Natural killer cell treated with Interleukin-12 subunit alpha and Interleukin-12 subunit beta and Interleukin-15 and Interleukin-18, amount 100 ng/mL, for 72 hours (primary cell): ENCODE measurements around the gene PMPCA. TPM values are rescaled to one million over a fixed set of nuclear protein-coding genes. Genes with fewer than 3 reads are reported as not detected.
A peak's percentile ranks its signal among the peaks of the same experiment; 100 is the strongest.

Source experiments
- ATAC-seq, 2 donors: fragments of 150-1000 bp; cut with Tn5 transposase in 1 of 2; sonication (Bioruptor Pico), chemical (Tn5 transposase) in 1 of 2; 2 replicates each; pipeline ENCODE4 v1.10.0; 2021
- DNase-seq: peaks from one replicate; pipeline ENCODE4 v3.0.0; 2022; ENCODE audit warnings: low spot score
- H3K27ac Mint-ChIP-seq, 2 donors: 1 replicate in 1 of 2; 2 replicates in 1 of 2; pipeline ENCODE4 v1.8.0; 2022; ENCODE audit warnings: mixed read lengths in 2 of 2, mild to moderate bottlenecking in 1 of 2, moderate library complexity in 1 of 2
- H3K27me3 Mint-ChIP-seq, 2 donors: 1 replicate in 1 of 2; 2 replicates in 1 of 2; pipeline ENCODE4 v1.8.0; 2022; ENCODE audit warnings: mixed read lengths in 2 of 2
- H3K36me3 Mint-ChIP-seq: one replicate; pipeline ENCODE4 v1.8.0; 2022; ENCODE audit warnings: mixed read lengths
- H3K4me1 Mint-ChIP-seq, 2 donors: 1 replicate in 1 of 2; 2 replicates in 1 of 2; pipeline ENCODE4 v1.8.0; 2022; ENCODE audit warnings: low read depth in 2 of 2, mixed read lengths in 2 of 2, mild to moderate bottlenecking in 1 of 2
- H3K4me3 Mint-ChIP-seq: one replicate; pipeline ENCODE4 v1.8.0; 2022; ENCODE audit warnings: mixed read lengths
- H3K9me3 Mint-ChIP-seq: 2 replicates; pipeline ENCODE4 v1.8.0; 2022; ENCODE audit warnings: mixed read lengths
- total RNA-seq, 2 donors: library from RNA; stranded (reverse); gene quantifications; one replicate each; pipeline ENCODE4 v1.2.3, GENCODE V29; 2022

The PMPCA gene
- total RNA-seq, 2 donors from 2014 or later, result 66.2 to 107 TPM

DNA sequence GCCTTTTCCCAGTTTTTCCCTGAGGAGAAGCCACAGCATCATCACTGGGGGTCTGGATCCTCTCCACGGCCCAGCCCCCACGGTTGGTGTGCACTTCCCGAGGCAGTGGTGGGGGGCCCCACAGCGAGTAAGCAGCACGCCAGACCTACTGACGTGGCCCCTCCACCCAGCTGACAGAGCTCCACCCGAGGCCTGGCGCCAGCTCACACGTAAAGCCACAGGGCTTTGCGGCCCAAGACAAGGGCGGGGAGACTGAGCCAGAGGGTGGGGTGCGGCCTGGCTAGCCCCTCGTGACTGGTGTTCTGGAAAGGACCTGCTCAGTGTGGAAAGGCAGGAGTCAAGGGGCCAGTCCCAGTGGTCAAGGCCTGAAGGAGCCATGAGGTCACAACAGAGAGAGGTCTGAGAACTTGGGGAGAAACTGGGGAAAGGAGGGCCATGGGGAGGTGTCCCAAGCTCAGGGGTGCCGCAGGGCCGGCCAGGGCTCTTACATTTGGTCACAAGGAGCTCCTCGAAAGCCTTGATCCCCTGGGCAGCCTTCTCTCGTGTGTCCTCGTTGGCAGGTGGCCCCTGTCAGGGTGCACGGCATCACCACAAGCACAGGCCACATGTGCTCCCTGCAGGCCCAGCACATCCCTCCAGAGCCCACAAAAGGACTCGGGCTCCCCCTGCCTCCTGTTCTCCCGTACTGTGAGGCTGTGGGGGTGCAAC lies 16.0 kb upstream of the PMPCA start:
- no peak for ATAC-seq
- Mint-ChIP-seq H3K9me3 (no peaks in the 10 kb centered on the region), H3K27me3 (no peaks in the 10 kb centered on the region), H3K4me1 (peaks cover 12 to 13% of the 10 kb centered on the region in 2 donors), H3K36me3 (peaks cover 12% of the 10 kb centered on the region), H3K4me3 (no peak overlapping the region), H3K27ac (no peak overlapping the region)
- DNase-seq, result no peak

DNA sequence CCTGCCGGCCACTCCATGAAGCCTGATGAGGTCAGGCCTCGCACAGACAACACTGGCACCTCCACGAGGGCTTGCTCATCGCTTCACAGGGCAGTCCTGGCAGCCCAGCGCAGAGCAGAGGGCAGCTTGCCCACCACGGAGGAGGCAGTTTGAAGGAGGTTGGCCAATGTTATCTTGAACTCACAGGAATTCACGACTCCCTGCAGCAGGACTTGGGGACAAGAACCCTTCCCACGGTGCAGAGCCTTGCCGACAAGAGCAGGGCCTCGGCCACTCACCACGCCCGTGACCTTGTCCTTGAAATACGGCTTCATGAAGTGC lies 15.5 kb upstream of the PMPCA start:
- Mint-ChIP-seq H3K27ac (no peak overlapping the region), H3K9me3 (no peaks in the 10 kb centered on the region), H3K4me1 (peaks cover 12 to 13% of the 10 kb centered on the region in 2 donors), H3K36me3 (peaks cover 8% of the 10 kb centered on the region), H3K4me3 (no peak overlapping the region), H3K27me3 (no peaks in the 10 kb centered on the region)
- no peak for ATAC-seq
- no peak for DNase-seq

DNA sequence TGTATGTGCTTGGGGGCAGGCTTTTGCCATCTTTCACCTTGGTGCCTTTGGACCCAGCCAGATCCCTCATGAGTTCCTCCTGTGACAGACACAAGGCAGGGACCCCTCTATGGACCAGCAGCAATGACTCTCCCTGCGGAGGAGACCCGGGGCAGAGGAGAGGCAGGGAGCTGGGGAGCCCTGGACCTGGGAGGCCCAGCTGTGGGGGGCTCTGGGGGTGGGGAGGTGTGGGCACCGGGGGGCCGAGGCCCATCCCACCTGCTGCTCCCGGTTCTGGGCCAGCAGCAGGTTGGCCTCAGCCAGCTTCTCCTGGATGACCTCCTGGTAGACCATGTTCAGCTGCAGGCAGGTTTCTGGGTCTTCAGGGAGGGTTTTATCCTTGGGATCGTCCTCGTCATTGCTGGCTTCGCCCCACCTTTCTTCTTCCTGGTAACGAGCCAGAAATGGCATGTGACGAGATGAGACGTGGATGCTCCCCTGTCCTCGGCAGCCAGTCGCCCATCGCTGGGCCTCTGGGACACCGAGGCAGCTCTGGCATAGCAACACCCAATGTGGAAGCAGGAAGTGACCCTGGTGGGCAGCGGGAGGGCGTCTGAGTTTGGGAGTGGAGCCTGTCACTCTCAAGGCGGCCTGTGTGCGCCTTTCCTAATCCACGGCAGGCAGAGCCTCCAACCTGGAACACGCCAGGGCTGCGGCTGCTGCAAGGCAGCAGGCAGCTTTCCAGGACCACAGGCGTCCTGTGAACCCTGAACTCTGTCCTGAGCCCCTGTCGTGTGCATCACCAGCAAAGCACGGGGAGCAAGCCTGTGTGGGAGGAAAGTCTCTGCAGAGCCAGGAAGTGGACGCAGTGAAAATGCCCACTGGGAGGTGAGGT lies 14.9 kb upstream of the PMPCA start:
- DNase-seq, result no peak
- Mint-ChIP-seq H3K27me3 (no peaks in the 10 kb centered on the region), H3K4me1 (peaks cover 13% of the 10 kb centered on the region in 2 donors), H3K4me3 (no peak overlapping the region), H3K9me3 (no peaks in the 10 kb centered on the region), H3K36me3 (peaks cover 6% of the 10 kb centered on the region), H3K27ac (no peak overlapping the region)
- no peak for ATAC-seq

DNA sequence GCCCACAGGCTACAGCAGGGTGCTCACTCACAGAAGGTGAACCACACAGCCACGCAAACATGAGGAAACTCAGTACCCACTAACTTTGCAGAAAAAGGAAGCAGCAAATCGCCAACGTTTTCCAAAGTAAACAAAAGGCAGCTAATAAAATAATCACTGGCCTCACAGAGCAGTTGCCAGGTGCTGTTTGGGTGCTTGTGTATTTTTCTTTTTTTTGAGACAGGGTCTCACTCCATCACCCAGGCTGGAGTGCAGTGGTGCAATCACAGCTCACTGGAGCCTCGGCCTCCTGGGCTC lies 14.3 kb upstream of the PMPCA start:
- H3K4me3 Mint-ChIP-seq, result no peak overlapping the region
- H3K27ac Mint-ChIP-seq, result no peak overlapping the region
- H3K27me3 Mint-ChIP-seq, result no peaks in the 10 kb centered on the region
- peaks cover 5% of the 10 kb centered on the region for H3K36me3 Mint-ChIP-seq
- H3K9me3 Mint-ChIP-seq, result no peaks in the 10 kb centered on the region
- ATAC-seq (no peak), DNase-seq (no peak)
- H3K4me1 Mint-ChIP-seq, result peaks cover 15 to 16% of the 10 kb centered on the region in 2 donors

DNA sequence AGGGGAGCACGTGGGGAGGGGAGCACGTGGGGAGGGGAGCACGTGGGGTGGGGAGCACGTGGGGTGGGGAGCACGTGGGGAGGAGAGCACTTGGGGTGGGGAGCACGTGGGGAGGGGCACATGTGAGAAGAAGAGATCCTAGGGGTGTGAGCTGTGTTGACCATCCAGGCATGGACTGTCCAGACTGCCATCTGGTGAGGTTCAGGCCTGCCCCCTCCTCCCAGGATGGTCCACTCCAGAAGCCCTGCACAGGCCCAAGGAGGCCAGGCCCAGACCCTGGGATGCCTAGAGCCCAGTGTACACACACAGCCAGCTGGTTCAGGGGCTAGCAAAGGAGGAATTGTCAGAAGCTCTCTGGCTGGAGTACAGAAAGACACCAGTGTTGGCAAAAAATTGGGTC lies 12.8 kb upstream of the PMPCA start:
- no peak for ATAC-seq
- no peaks in the 10 kb centered on the region for H3K36me3 Mint-ChIP-seq
- H3K27ac Mint-ChIP-seq, result no peak overlapping the region
- H3K4me1 Mint-ChIP-seq, result peaks cover 22 to 23% of the 10 kb centered on the region in 2 donors
- H3K27me3 Mint-ChIP-seq, result no peaks in the 10 kb centered on the region
- no peak for DNase-seq
- H3K9me3 Mint-ChIP-seq, result no peaks in the 10 kb centered on the region
- H3K4me3 Mint-ChIP-seq, result no peak overlapping the region

DNA sequence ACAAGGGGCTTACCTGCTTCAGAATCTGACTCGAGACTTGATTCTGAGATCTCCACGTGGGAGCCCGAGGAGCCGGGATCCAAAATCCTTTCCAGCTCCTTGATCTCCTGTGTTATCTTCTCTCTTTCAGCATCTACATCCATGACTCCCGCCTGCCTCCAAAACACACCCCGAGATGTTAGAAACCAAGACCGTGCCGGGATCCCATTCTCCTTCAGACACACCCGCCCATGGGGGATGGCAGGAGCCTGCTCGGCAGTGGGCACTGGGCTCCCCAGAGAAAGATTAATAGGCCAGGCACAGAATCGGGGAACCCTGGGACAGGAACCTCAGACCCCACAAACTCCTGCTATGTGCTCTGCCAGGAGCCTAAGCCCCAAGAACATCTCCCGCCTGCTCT lies 12.2 kb upstream of the PMPCA start:
- Mint-ChIP-seq H3K4me3 (peak overlapping the region; percentile 89), H3K27ac (peak overlapping the region in 1 of 2 donors; percentile 56), H3K27me3 (no peaks in the 10 kb centered on the region), H3K36me3 (no peaks in the 10 kb centered on the region), H3K4me1 (peaks cover 22 to 24% of the 10 kb centered on the region in 2 donors), H3K9me3 (no peaks in the 10 kb centered on the region)
- DNase-seq (no peak), ATAC-seq (no peak)

DNA sequence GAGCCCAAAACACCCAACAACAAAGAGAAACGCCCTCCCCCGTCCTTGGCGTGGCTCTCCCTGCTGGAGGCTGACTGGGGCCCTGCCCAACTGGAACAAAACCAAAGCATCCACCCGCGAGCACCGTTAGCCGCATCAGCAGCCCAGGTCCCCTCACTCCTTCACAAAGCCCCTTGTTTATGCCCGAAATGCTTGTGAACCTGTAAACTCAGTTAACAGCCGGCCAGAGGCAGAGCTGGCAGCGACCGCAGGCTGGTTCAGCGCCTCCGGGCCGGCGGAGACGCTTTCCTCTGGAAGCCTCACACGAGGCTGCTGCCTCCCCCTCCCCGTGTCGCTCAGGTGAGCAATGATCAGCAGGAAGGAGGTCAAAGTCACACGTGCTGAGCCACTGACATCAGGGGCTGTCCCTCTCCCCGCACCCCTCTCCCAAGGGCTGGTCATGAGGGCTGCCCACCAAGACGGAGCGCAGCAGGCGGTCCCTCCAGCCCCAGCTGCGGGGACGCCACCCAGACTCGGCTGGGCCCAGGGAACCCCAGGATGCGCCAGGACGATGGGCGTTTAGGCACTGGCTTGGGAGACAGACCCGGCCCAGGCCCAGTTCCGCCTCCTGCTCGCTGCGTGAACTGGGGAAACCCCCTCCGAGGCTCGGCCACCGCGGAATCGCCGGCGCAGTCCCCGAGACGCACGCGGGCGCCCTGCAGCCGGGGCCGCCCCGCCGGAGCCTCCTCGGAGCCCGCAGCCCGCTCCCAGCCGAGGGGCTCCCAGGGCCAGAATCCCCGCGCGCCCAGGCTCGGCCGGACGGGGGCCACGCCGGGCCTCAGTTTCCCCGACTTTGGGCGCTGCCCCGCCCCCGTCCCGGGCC lies 11.1 kb upstream of the PMPCA start:
- H3K4me1 Mint-ChIP-seq, result peaks cover 30 to 34% of the 10 kb centered on the region in 2 donors
- no peaks in the 10 kb centered on the region for H3K36me3 Mint-ChIP-seq
- H3K27me3 Mint-ChIP-seq, result no peaks in the 10 kb centered on the region
- H3K27ac Mint-ChIP-seq, result peak overlapping the region in 1 of 2 donors; percentile 56
- H3K4me3 Mint-ChIP-seq, result peak overlapping the region; percentile 89
- ATAC-seq (peak; percentile 55 to 60), DNase-seq (no peak)
- no peaks in the 10 kb centered on the region for H3K9me3 Mint-ChIP-seq

DNA sequence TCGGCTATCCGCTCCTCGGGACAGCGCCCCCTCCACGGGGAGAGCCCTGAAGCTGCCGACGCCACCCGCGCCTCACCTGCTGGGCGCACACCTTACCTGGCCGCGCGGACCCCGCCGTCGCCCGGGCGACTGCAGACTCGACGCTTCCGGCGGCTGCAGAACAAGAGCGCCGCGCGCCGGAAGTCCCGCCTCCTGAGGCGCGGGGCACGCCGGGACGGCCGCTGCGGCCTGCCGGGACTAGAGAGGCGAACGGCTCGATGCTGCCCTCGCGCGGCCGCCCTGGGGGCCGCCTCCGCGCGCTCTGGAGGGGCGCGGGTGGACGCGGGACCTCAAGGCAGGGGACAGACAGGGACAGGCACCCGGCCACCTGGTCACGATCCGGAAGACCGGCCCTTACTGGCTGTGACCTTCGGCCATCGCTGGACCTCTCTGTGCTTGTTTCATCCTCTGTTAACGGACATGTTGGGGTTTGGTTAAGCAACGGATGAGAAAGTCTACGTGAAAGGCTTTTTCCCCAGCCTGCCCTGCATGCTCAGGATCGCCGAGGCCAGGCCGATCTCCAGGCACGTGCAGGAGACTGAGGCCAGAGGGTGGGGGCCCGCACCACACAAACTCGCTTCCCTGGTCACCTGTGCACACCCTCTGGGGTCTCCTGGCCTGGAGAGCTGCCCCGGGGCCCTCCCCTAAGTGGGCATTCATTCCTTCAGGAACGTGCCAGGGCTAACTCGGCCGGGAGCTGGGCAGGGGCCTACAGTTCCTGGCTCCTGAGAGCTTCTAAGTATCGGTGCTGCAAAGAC lies 10.2 kb upstream of the PMPCA start, which contains the start of gene SNAPC4:
Gene SNAPC4 (minus strand): TSS at position 133 of the 797 bp plus-strand sequence. CDS start 1,742 bp downstream, outside the sequence.
- H3K9me3 Mint-ChIP-seq, result no peaks in the 10 kb centered on the region
- DNase-seq (peak; percentile 90), ATAC-seq (peak; percentile 87 to 92)
- peak within 1 kb of the TSS; percentile 89 for H3K4me3 Mint-ChIP-seq
- H3K27me3 Mint-ChIP-seq, result no peaks in the 10 kb centered on the region
- peak within 1 kb of the TSS in 1 of 2 donors; percentile 56 for H3K27ac Mint-ChIP-seq
- H3K36me3 Mint-ChIP-seq, result no peaks in the 10 kb centered on the region
- peaks cover 38 to 43% of the 10 kb centered on the region in 2 donors for H3K4me1 Mint-ChIP-seq

DNA sequence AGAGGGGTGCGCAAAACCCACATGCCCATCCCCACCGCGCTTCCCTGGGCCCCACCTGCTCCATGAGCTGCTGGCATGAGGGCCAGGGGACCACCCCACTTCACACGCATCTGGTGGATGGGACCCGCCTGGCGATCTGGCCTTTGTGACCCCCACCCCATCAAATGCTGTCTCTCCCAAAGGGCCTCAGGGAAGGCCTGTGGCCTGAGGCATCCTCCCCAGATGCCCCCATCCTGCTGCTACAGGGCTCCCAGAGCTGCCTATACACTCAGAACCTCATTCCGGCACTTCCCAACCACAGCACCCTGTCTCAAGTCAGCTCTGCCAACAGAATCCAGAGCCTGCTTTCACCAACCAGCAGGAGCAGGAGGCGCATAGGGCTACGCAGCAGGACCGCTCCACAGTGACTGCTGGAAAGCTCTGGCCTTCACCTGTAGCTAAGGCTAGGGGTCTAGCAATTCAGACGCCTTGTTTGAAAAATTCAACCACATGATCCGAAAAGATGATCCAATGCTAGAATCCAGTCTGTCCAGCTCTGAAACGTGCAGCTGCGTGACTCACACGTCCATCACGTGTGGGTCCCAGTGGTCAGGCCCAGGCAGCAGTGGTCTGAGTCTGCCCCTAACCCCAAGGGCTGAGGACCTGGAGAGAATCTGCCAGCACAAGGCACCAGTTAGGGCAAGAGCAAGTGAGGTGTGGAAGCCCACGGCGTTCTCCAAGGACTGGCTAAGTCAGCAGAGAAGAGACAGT lies 9.1 kb upstream of the PMPCA start:
- DNase-seq (no peak), ATAC-seq (no peak)
- no peaks in the 10 kb centered on the region for H3K36me3 Mint-ChIP-seq
- H3K27me3 Mint-ChIP-seq, result no peaks in the 10 kb centered on the region
- H3K27ac Mint-ChIP-seq, result peak overlapping the region; percentile 55 to 73
- H3K9me3 Mint-ChIP-seq, result no peaks in the 10 kb centered on the region
- H3K4me1 Mint-ChIP-seq, result peaks cover 39 to 45% of the 10 kb centered on the region in 2 donors
- H3K4me3 Mint-ChIP-seq, result peak overlapping the region; percentile 57

DNA sequence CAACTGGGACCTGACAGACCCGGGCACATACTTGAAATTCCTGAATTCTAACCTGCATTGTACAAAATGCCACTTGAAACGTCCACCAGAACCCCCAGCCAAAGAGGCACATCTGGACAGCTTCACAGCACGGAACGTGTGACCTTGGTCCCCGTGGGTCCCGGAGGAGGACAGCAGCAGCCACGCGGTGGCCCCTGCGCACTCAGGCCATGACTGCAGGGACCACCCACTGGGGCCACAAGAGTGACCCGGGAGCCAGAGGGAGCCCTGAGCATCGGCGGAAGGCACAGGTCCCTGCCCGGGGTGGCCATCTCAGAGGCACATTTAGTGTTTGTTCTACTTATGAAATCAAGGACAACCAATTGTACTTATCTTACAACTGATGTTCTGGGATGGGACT lies 8.4 kb upstream of the PMPCA start:
- Mint-ChIP-seq H3K27me3 (no peaks in the 10 kb centered on the region), H3K9me3 (no peaks in the 10 kb centered on the region), H3K27ac (peak overlapping the region in 1 of 2 donors; percentile 55), H3K4me1 (peaks cover 39 to 42% of the 10 kb centered on the region in 2 donors), H3K36me3 (no peaks in the 10 kb centered on the region), H3K4me3 (peak overlapping the region; percentile 41)
- DNase-seq (no peak), ATAC-seq (no peak)

DNA sequence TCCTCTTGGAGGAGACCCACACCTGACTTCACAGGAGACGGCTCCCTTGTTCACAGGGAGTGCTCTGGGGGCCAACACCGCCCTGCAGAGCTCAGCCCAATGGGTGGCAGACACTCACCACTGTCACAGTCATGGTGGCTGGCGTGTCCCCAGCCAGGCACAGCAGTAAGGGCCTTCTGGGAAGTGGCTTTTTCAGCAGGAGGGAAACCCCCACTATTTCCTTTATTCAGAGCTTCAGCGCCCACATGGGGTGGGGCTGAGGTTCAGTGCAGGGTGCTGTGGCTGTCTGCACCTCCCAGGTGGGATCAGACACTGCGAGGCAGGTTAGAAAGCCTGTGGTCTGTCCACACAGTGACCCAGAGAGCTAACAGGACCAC lies 6.9 kb upstream of the PMPCA start:
- peak overlapping the region; percentile 82 to 93 for H3K27ac Mint-ChIP-seq
- H3K9me3 Mint-ChIP-seq, result no peaks in the 10 kb centered on the region
- peak overlapping the region; percentile 77 for H3K4me3 Mint-ChIP-seq
- H3K4me1 Mint-ChIP-seq, result peaks cover 36 to 46% of the 10 kb centered on the region in 2 donors
- DNase-seq (peak; percentile 81), ATAC-seq (peak; percentile 77 to 78)
- no peaks in the 10 kb centered on the region for H3K36me3 Mint-ChIP-seq
- H3K27me3 Mint-ChIP-seq, result no peaks in the 10 kb centered on the region

DNA sequence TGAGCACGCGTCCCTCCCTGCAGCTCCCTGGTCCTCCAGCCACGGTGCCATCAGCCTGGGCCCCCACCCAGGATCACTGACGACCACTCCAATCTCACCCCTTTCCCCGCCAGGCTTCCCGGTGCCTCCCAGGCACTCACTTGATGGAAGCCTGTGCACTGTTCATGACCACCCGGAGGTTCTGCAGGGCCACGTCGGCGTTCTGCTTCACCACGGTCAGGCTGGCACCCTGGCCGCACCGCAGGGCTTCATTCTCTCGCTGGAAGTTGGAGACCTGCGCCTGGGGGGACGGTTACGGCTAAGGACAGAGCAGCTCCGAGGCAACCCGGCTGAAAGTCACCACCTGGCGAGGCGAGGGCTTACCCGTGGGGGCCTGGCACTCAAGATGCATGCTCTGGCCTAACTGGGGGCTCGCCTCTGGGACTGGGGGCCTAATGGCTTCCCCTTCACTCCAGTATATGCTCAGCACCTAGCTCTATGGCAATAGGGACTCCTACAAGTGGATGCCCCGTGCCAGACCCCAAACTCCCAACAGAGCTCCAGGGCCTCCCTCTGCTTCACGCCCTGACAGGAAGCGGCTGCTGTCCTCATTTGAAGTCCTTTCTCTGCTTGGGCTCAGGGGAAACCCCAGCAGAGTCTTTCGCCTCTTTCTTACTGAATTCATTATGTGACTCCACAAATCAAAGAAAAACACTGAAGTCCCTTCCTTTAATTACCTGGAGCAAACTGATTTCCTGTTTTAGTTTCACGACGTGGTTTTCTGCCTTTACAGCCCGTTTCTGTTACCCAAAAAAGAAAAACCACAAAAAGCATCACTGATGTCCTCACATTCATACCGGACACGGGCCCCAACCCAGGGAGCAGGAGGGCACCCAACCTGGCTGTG lies 6.3 kb upstream of the PMPCA start:
- ATAC-seq (peak; percentile 53 to 61), DNase-seq (no peak)
- Mint-ChIP-seq H3K4me1 (peaks cover 36 to 44% of the 10 kb centered on the region in 2 donors), H3K4me3 (peak overlapping the region; percentile 77), H3K36me3 (peaks cover 5% of the 10 kb centered on the region), H3K27ac (peak overlapping the region; percentile 82 to 93), H3K9me3 (no peaks in the 10 kb centered on the region), H3K27me3 (no peaks in the 10 kb centered on the region)
